ENCODE measurements around the gene SRC. TPM values are rescaled to one million over a fixed set of nuclear protein-coding genes. Genes with fewer than 3 reads are reported as not detected.

The SRC gene
- total and polyA plus RNA-seq, 2 donors, result 26.9 to 53.2 TPM

- no peaks in the 10 kb centered on the region for H3K36me3 ChIP-seq (ENCODE audit: insufficient read depth)
- no peak overlapping the region for H3K27ac ChIP-seq (ENCODE audit: low read depth)
- no peak overlapping the region for H3K4me3 ChIP-seq (ENCODE audit: low read depth, low read length)
- 85% methylated on average over 3 of the region's 3 CpGs for WGBS
- DNase-seq (ENCODE audit: extremely low spot score), result no peak
- H3K4me1 ChIP-seq (ENCODE audit: insufficient read depth), result no peaks in the 10 kb centered on the region
Measured at GRCh38 chr20:37424062-37424851, 78.3 kb downstream of the SRC start.

DNA sequence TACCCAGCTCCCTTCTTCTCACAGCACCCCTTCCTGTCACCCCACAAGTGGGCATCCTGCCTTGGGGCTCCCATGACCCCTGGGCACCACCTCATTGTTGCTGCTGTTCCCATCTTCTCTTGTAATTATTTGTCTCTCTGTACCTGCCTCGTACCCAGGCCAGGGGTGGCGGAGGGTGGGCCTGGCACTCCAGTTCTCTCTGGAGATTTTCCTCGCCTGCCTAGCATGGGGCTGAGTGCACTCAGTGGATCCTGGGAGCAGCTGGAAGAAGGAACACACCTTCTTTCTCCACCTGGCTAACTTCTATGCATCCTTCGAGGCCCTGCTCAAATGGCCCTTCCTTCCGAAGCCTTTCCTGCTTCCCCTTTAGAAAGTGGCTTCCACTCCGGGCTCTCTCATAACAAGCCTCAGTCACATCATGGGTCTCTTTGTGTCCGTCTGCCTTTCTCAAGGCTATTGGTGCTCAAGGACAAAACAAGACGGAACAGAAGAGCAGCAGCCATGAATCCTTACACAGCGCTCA lies 79.2 kb downstream of the SRC start:
- Histone ChIP-seq H3K4me3 (ENCODE audit: low read depth, low read length) (no peak overlapping the region), H3K27ac (ENCODE audit: low read depth) (no peak overlapping the region), H3K4me1 (ENCODE audit: insufficient read depth) (no peaks in the 10 kb centered on the region), H3K36me3 (ENCODE audit: insufficient read depth) (no peaks in the 10 kb centered on the region)
- DNase-seq (ENCODE audit: extremely low spot score), result no peak
- WGBS, result 92% methylated on average over 9 of the region's 9 CpGs

GRCh38 chr20:37426106-37426505 lies 80.2 kb downstream of the SRC start:
- H3K36me3 ChIP-seq (ENCODE audit: insufficient read depth), result no peaks in the 10 kb centered on the region
- no peak overlapping the region for H3K4me3 ChIP-seq (ENCODE audit: low read depth, low read length)
- no peak for DNase-seq (ENCODE audit: extremely low spot score)
- WGBS, result 71% methylated on average over 18 of the region's 18 CpGs
- H3K27ac ChIP-seq (ENCODE audit: low read depth), result no peak overlapping the region
- H3K4me1 ChIP-seq (ENCODE audit: insufficient read depth), result no peaks in the 10 kb centered on the region

- DNase-seq (ENCODE audit: extremely low spot score), result no peak
- H3K36me3 ChIP-seq (ENCODE audit: insufficient read depth), result no peaks in the 10 kb centered on the region
- no peak overlapping the region for H3K27ac ChIP-seq (ENCODE audit: low read depth)
- 75% methylated on average over 3 of the region's 3 CpGs for WGBS
- no peaks in the 10 kb centered on the region for H3K4me1 ChIP-seq (ENCODE audit: insufficient read depth)
- no peak overlapping the region for H3K4me3 ChIP-seq (ENCODE audit: low read depth, low read length)
Measured at GRCh38 chr20:37426978-37427377, 81.0 kb downstream of the SRC start.

DNA sequence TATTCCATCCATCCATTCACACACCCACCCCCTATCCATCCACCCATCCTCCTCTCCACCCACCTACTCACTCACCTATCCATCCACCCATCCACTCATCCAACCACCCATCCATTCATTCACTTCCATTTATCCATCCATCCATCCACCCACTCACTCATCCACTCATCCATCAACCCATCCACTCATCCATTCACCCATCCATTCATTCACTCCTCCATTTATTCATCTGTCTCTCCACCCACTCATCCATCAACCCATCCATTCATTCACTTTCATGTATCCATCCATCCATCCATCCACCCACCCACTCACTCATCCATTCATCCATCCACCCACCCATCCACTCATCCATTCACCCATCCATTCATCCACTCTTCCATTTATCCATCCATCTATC lies 84.1 kb downstream of the SRC start:
- DNase-seq (ENCODE audit: extremely low spot score), result no peak
- Histone ChIP-seq H3K4me3 (ENCODE audit: low read depth, low read length) (no peak overlapping the region), H3K4me1 (ENCODE audit: insufficient read depth) (no peaks in the 10 kb centered on the region)

DNA sequence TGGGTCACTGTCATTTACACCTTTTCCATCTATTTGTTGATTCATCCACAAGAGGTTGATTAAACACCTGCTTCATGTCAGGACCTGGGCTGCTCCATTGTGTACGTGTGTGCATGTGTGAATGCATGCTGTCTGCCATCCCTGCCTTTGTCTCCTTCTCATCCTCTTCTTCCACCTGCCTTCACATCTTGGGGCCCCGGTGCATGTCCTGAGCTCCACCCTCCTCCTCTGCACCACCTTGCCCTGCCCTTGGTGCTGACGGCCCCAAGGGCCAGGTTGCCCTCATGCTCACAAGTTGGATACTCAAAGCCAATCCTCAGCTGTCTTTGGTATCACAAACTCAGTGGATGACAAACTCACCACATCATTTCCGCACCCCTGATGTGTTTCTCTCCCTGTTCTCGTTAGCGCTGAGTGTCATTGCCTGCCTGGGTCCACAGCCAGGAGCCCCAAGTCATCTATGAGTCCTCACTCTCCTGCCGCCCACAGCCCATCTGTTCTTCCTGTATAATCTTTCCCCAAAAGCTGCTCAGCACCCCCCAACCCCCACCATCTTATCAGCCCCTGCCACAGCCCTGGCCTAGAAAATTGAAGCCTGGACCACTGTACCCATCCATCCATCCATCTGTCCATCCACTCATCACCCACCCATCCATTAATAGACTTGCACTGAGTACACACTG lies 85.0 kb downstream of the SRC start:
- H3K4me1 ChIP-seq (ENCODE audit: insufficient read depth), result no peaks in the 10 kb centered on the region
- no peaks in the 10 kb centered on the region for H3K36me3 ChIP-seq (ENCODE audit: insufficient read depth)
- DNase-seq (ENCODE audit: extremely low spot score), result no peak
- no peak overlapping the region for H3K4me3 ChIP-seq (ENCODE audit: low read depth, low read length)
- WGBS, result 74% methylated on average over 7 of the region's 7 CpGs
- no peak overlapping the region for H3K27ac ChIP-seq (ENCODE audit: low read depth)

More for the DNA sequence above, 84.1 kb downstream of the SRC start:
- Histone ChIP-seq H3K27ac (ENCODE audit: low read depth) (no peak overlapping the region), H3K36me3 (ENCODE audit: insufficient read depth) (no peaks in the 10 kb centered on the region)

- 89% methylated on average over 12 of the region's 12 CpGs for WGBS
- DNase-seq (ENCODE audit: extremely low spot score), result no peak
- H3K27ac ChIP-seq (ENCODE audit: low read depth), result no peak overlapping the region
- H3K4me1 ChIP-seq (ENCODE audit: insufficient read depth), result no peaks in the 10 kb centered on the region
- no peaks in the 10 kb centered on the region for H3K36me3 ChIP-seq (ENCODE audit: insufficient read depth)
- H3K4me3 ChIP-seq (ENCODE audit: low read depth, low read length), result no peak overlapping the region
Measured at GRCh38 chr20:37431786-37432185, 85.8 kb downstream of the SRC start.

GRCh38 chr20:37432606-37433005 lies 86.7 kb downstream of the SRC start:
- WGBS, result 73% methylated on average over 1 of the region's 1 CpG
- Histone ChIP-seq H3K4me3 (ENCODE audit: low read depth, low read length) (no peak overlapping the region), H3K4me1 (ENCODE audit: insufficient read depth) (no peaks in the 10 kb centered on the region), H3K27ac (ENCODE audit: low read depth) (no peak overlapping the region), H3K36me3 (ENCODE audit: insufficient read depth) (no peaks in the 10 kb centered on the region)
- DNase-seq (ENCODE audit: extremely low spot score), result no peak

DNA sequence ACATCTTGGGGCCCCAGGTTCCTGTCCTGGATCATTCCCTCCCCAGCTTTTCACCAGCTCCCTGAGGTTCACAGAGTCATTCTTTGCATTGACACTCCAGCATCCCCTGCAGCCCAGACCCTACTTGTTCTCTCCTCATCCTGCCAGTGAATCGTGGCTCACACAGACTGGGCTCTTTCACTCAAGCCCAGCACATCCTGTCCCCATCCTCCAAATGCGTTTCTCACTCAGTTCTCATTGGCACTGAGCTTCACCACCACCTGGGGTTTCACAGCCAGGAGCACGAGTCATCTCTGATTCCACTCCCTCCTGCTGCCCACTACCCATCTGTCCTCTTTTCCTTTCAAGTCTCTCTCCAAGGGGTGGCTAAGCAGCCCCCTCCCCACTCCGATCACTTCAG lies 89.7 kb downstream of the SRC start:
- H3K27ac ChIP-seq (ENCODE audit: low read depth), result no peak overlapping the region
- no peaks in the 10 kb centered on the region for H3K4me1 ChIP-seq (ENCODE audit: insufficient read depth)
- no peak overlapping the region for H3K4me3 ChIP-seq (ENCODE audit: low read depth, low read length)
- H3K36me3 ChIP-seq (ENCODE audit: insufficient read depth), result no peaks in the 10 kb centered on the region
- 62% methylated on average over 4 of the region's 4 CpGs for WGBS
- DNase-seq (ENCODE audit: extremely low spot score), result no peak

- Histone ChIP-seq H3K4me1 (ENCODE audit: insufficient read depth) (no peaks in the 10 kb centered on the region), H3K27ac (ENCODE audit: low read depth) (no peak overlapping the region), H3K36me3 (ENCODE audit: insufficient read depth) (no peaks in the 10 kb centered on the region), H3K4me3 (ENCODE audit: low read depth, low read length) (no peak overlapping the region)
- no peak for DNase-seq (ENCODE audit: extremely low spot score)
- WGBS, result 90% methylated on average over 9 of the region's 9 CpGs
Measured at GRCh38 chr20:37436527-37437186, 90.7 kb downstream of the SRC start.

- H3K36me3 ChIP-seq (ENCODE audit: insufficient read depth), result no peaks in the 10 kb centered on the region
- no peak overlapping the region for H3K4me3 ChIP-seq (ENCODE audit: low read depth, low read length)
- DNase-seq (ENCODE audit: extremely low spot score), result no peak
- WGBS, result 95% methylated on average over 8 of the region's 8 CpGs
- H3K4me1 ChIP-seq (ENCODE audit: insufficient read depth), result no peaks in the 10 kb centered on the region
- no peak overlapping the region for H3K27ac ChIP-seq (ENCODE audit: low read depth)
Measured at GRCh38 chr20:37437676-37438075, 91.7 kb downstream of the SRC start.

- Histone ChIP-seq H3K36me3 (ENCODE audit: insufficient read depth) (no peaks in the 10 kb centered on the region), H3K4me3 (ENCODE audit: low read depth, low read length) (no peak overlapping the region), H3K27ac (ENCODE audit: low read depth) (no peak overlapping the region), H3K4me1 (ENCODE audit: insufficient read depth) (no peaks in the 10 kb centered on the region)
- no peak for DNase-seq (ENCODE audit: extremely low spot score)
- WGBS, result 87% methylated on average over 25 of the region's 25 CpGs
Measured at GRCh38 chr20:37438464-37439222, 92.7 kb downstream of the SRC start.

DNA sequence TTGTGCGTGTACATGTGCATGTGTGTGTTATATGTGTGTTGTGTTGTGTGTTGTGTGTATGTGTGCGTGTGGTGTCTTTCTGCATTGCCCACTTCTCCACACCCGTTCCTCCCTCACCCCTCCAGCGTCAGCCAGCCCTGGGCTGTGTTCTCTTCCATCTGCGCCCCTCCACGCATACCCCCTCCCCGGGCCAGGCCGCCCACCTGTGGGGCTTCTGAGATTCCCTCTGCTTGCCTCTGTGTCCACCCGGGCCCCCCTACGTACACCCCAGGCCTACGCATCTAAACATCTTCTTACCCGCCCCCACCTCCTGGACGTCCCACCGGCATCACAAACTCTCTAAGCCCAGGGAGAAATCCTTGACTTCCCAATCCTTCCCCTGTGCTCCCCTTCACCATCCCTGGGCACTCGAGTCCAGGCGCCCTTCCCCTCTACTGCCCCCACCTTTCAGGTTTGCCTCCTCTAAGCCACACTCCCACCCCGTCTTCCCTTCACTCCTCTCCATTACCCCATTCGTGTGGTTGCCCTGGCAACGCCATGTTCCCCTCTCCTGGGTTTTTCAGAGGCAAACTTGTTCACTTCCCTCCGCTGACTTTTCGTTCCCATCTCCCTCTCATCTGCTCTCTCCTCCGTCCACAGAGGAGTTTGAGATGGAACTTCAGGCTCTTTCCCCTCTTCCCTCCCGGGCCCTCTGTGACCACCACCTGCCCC lies 93.4 kb downstream of the SRC start:
- Histone ChIP-seq H3K4me1 (ENCODE audit: insufficient read depth) (no peaks in the 10 kb centered on the region), H3K27ac (ENCODE audit: low read depth) (no peak overlapping the region), H3K4me3 (ENCODE audit: low read depth, low read length) (no peak overlapping the region), H3K36me3 (ENCODE audit: insufficient read depth) (no peaks in the 10 kb centered on the region)
- no peak for DNase-seq (ENCODE audit: extremely low spot score)
- 72% methylated on average over 23 of the region's 23 CpGs for WGBS
